ENCODE data around the gene RIT2.

Gene RIT2

DNA sequence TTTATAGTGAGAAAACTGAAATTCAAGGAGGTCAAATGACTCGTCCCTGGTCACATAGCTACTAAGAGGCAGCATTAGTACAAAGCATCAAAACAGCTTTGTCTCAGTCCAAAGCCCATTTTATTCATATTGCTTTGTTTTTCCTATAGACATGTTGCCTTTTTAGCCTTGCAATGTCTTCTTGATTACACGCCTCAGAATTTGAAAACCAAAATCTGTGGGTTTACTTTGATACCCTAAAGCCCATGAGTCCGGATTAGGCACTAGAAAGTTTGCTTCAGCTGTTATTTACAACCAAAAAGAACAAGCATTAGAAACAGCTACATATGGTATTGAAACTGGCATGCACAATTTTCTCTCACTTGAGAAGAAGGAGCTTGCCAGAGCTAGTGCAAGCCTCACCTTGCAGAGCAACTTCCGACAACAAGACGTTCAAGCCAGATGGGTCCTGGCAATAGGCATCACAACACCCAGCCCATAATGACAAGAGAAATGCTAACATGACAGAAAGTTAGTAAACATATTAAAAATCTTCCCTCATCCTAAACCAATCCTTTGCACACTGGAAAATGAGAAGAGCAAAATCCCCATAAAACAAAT, 276.8 kb downstream of the RIT2 start:
- Histone ChIP-seq H4K20me1 (ENCODE audit: insufficient read depth, low read length) (no peaks in the 10 kb centered on the region), H3K9me3 (ENCODE audit: low read length) (no peaks in the 10 kb centered on the region), H2AFZ (ENCODE audit: low read length) (no peak overlapping the region)

DNA sequence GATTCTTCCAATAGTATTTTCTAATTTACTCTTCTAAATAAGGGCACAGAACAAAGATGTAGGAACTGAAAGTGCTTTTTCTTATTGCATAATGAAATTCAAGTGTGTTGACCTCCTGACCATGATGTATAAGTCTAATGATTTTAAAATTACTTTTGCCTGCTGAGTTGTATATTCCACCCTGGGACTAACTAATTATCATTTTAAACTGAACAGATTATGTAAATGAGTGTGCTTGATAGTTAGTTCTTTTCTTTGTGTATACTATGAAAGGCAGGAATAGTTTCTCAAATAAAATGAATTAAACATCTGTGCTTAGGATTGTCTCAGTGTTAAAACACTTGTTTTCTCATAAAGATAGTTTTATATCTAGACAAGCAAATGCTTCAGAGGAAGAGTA, 284.5 kb downstream of the RIT2 start:
- no peaks in the 10 kb centered on the region for H3K79me2 ChIP-seq (ENCODE audit: insufficient read depth, low read length)
- no peak overlapping the region for H3K9ac ChIP-seq (ENCODE audit: low read length)
- H4K20me1 ChIP-seq (ENCODE audit: insufficient read depth, low read length), result no peaks in the 10 kb centered on the region
- H2AFZ ChIP-seq (ENCODE audit: low read length), result no peak overlapping the region
- TF ChIP-seq, protein P1, sequence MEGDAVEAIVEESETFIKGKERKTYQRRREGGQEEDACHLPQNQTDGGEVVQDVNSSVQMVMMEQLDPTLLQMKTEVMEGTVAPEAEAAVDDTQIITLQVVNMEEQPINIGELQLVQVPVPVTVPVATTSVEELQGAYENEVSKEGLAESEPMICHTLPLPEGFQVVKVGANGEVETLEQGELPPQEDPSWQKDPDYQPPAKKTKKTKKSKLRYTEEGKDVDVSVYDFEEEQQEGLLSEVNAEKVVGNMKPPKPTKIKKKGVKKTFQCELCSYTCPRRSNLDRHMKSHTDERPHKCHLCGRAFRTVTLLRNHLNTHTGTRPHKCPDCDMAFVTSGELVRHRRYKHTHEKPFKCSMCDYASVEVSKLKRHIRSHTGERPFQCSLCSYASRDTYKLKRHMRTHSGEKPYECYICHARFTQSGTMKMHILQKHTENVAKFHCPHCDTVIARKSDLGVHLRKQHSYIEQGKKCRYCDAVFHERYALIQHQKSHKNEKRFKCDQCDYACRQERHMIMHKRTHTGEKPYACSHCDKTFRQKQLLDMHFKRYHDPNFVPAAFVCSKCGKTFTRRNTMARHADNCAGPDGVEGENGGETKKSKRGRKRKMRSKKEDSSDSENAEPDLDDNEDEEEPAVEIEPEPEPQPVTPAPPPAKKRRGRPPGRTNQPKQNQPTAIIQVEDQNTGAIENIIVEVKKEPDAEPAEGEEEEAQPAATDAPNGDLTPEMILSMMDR (IDR thresholded peaks at IDR 0.05; ENCODE audit: low read length), result no peak
- no peak for TF ChIP-seq EZH2 (IDR thresholded peaks at IDR 0.05; ENCODE audit: borderline replicate concordance, low read length)
- H3K27me3 ChIP-seq (ENCODE audit: insufficient read depth, low read length), result no peaks in the 10 kb centered on the region
- H3K4me2 ChIP-seq (ENCODE audit: low read length), result no peak overlapping the region
- no peak overlapping the region for H3K27ac ChIP-seq (ENCODE audit: low read depth, low read length, poor library complexity, severe bottlenecking)
- no peaks in the 10 kb centered on the region for H3K4me1 ChIP-seq (ENCODE audit: insufficient read depth, low read length, severe bottlenecking)
- no peak overlapping the region for H3K4me3 ChIP-seq (ENCODE audit: low read depth, low read length, poor library complexity, severe bottlenecking)
- no peaks in the 10 kb centered on the region for H3K9me2 ChIP-seq (ENCODE audit: low read depth, low read length)
- H3K36me3 ChIP-seq (ENCODE audit: insufficient read depth, low read length), result no peaks in the 10 kb centered on the region
- H3F3A ChIP-seq (ENCODE audit: insufficient read depth, low read length), result no peaks in the 10 kb centered on the region
- no peaks in the 10 kb centered on the region for H3K9me3 ChIP-seq (ENCODE audit: low read length)

More for the DNA sequence above, 276.8 kb downstream of the RIT2 start:
- no peaks in the 10 kb centered on the region for H3K4me1 ChIP-seq (ENCODE audit: insufficient read depth, low read length, severe bottlenecking)
- H3K9me2 ChIP-seq (ENCODE audit: low read depth, low read length), result no peaks in the 10 kb centered on the region
- H3K4me2 ChIP-seq (ENCODE audit: low read length), result no peak overlapping the region
- H3K4me3 ChIP-seq (ENCODE audit: low read depth, low read length, poor library complexity, severe bottlenecking), result no peak overlapping the region
- TF ChIP-seq, protein P1 (IDR thresholded peaks at IDR 0.05; ENCODE audit: low read length), result no peak
- no peak for TF ChIP-seq EZH2 (IDR thresholded peaks at IDR 0.05; ENCODE audit: borderline replicate concordance, low read length)
- H3K27ac ChIP-seq (ENCODE audit: low read depth, low read length, poor library complexity, severe bottlenecking), result no peak overlapping the region
- H3K36me3 ChIP-seq (ENCODE audit: insufficient read depth, low read length), result no peaks in the 10 kb centered on the region
- no peaks in the 10 kb centered on the region for H3K79me2 ChIP-seq (ENCODE audit: insufficient read depth, low read length)
- no peaks in the 10 kb centered on the region for H3K27me3 ChIP-seq (ENCODE audit: insufficient read depth, low read length)
- no peak overlapping the region for H3K9ac ChIP-seq (ENCODE audit: low read length)
- no peaks in the 10 kb centered on the region for H3F3A ChIP-seq (ENCODE audit: insufficient read depth, low read length)

DNA sequence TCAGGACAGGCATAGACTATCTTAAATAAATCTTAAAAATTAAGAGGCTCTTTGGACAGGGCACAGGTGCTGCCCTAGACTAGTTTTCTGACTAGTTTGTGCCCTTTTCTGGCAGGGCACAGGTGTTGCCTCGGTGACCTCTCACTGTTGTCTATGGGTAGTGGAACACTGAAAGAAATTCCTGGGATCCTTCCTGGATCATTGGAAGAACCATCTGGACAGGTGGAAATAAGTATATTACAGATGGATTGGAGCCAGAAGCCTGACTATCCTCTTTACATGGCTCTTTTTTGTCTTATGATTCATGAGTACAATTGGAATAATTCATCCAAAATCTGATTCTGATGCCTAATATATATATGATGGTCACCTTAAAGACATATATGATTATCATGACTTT, 286.6 kb downstream of the RIT2 start:
- Histone ChIP-seq H3K36me3 (ENCODE audit: insufficient read depth, low read length) (no peaks in the 10 kb centered on the region), H3F3A (ENCODE audit: insufficient read depth, low read length) (no peaks in the 10 kb centered on the region), H3K4me2 (ENCODE audit: low read length) (no peak overlapping the region), H3K27ac (ENCODE audit: low read depth, low read length, poor library complexity, severe bottlenecking) (no peak overlapping the region), H3K27me3 (ENCODE audit: insufficient read depth, low read length) (no peaks in the 10 kb centered on the region), H3K9me2 (ENCODE audit: low read depth, low read length) (no peaks in the 10 kb centered on the region), H4K20me1 (ENCODE audit: insufficient read depth, low read length) (no peaks in the 10 kb centered on the region), H3K9ac (ENCODE audit: low read length) (no peak overlapping the region), H3K79me2 (ENCODE audit: insufficient read depth, low read length) (no peaks in the 10 kb centered on the region), H3K4me1 (ENCODE audit: insufficient read depth, low read length, severe bottlenecking) (no peaks in the 10 kb centered on the region), H3K4me3 (ENCODE audit: low read depth, low read length, poor library complexity, severe bottlenecking) (no peak overlapping the region), H2AFZ (ENCODE audit: low read length) (no peak overlapping the region), H3K9me3 (ENCODE audit: low read length) (no peaks in the 10 kb centered on the region)
- TF ChIP-seq, protein P1 (IDR thresholded peaks at IDR 0.05; ENCODE audit: low read length), result no peak
- TF ChIP-seq EZH2 (IDR thresholded peaks at IDR 0.05; ENCODE audit: borderline replicate concordance, low read length), result no peak

Measured in OCI-LY1 (cell line).